Activated naive CD8-positive, alpha-beta T cell treated with anti-CD3 and anti-CD28 coated beads for 36 hours (primary cell): ENCODE measurements around the gene KYAT1. TPM values are rescaled to one million over a fixed set of nuclear protein-coding genes. Genes with fewer than 3 reads are reported as not detected.

Experiments
- DNase-seq: peaks from one replicate; pipeline ENCODE4 v3.0.0; 2021
- H3K27ac Mint-ChIP-seq: one replicate; pipeline ENCODE4 v1.8.0; 2022; ENCODE audit warnings: mild to moderate bottlenecking, moderate library complexity, mixed read lengths
- H3K27me3 Mint-ChIP-seq: one replicate; pipeline ENCODE4 v1.8.0; 2022; ENCODE audit warnings: mild to moderate bottlenecking, mixed read lengths
- H3K36me3 Mint-ChIP-seq: one replicate; pipeline ENCODE4 v1.8.0; 2021; ENCODE audit warnings: mild to moderate bottlenecking, mixed read lengths
- H3K4me1 Mint-ChIP-seq: one replicate; pipeline ENCODE4 v1.8.0; 2021; ENCODE audit warnings: mixed read lengths
- H3K4me3 Mint-ChIP-seq: one replicate; pipeline ENCODE4 v1.8.0; 2022; ENCODE audit warnings: mild to moderate bottlenecking, moderate library complexity, mixed read lengths
- H3K9me3 Mint-ChIP-seq: one replicate; pipeline ENCODE4 v1.8.0; 2022; ENCODE audit warnings: mixed read lengths
- total RNA-seq, 2 experiments: library from RNA; stranded (reverse); gene quantifications; one replicate each; pipeline ENCODE4 v1.2.3, GENCODE V29; 2021

The KYAT1 gene
- total RNA-seq, 2 experiments from 2014 or later: 7.4 to 9.4 TPM

- H3K27ac Mint-ChIP-seq: peak overlapping the region; percentile 30
- H3K36me3 Mint-ChIP-seq: peaks cover 22% of the 10 kb centered on the region
- no peaks in the 10 kb centered on the region for H3K27me3 Mint-ChIP-seq
- no peak overlapping the region for H3K4me3 Mint-ChIP-seq
- DNase-seq: no peak
- peaks cover 50% of the 10 kb centered on the region for H3K4me1 Mint-ChIP-seq
- H3K9me3 Mint-ChIP-seq: no peaks in the 10 kb centered on the region
Measured at GRCh38 chr9:128913048-128913900, 31.5 kb upstream of the KYAT1 start.

GRCh38 chr9:128912270-128912853, 30.6 kb upstream of the KYAT1 start:
- DNase-seq: no peak
- peaks cover 29% of the 10 kb centered on the region for H3K36me3 Mint-ChIP-seq
- peak overlapping the region; percentile 30 for H3K27ac Mint-ChIP-seq
- H3K27me3 Mint-ChIP-seq: no peaks in the 10 kb centered on the region
- H3K4me1 Mint-ChIP-seq: peaks cover 50% of the 10 kb centered on the region
- H3K4me3 Mint-ChIP-seq: no peak overlapping the region
- H3K9me3 Mint-ChIP-seq: no peaks in the 10 kb centered on the region

- H3K4me1 Mint-ChIP-seq: peaks cover 52% of the 10 kb centered on the region
- no peak for DNase-seq
- H3K36me3 Mint-ChIP-seq: peaks cover 31% of the 10 kb centered on the region
- H3K27ac Mint-ChIP-seq: no peak overlapping the region
- H3K27me3 Mint-ChIP-seq: no peaks in the 10 kb centered on the region
- H3K9me3 Mint-ChIP-seq: no peaks in the 10 kb centered on the region
- no peak overlapping the region for H3K4me3 Mint-ChIP-seq
Measured at GRCh38 chr9:128911529-128912035, 29.8 kb upstream of the KYAT1 start.

- H3K4me1 Mint-ChIP-seq: peaks cover 55% of the 10 kb centered on the region
- H3K27me3 Mint-ChIP-seq: no peaks in the 10 kb centered on the region
- H3K4me3 Mint-ChIP-seq: no peak overlapping the region
- H3K36me3 Mint-ChIP-seq: peaks cover 31% of the 10 kb centered on the region
- H3K27ac Mint-ChIP-seq: no peak overlapping the region
- DNase-seq: no peak
- no peaks in the 10 kb centered on the region for H3K9me3 Mint-ChIP-seq
Measured at GRCh38 chr9:128910906-128911305, 29.2 kb upstream of the KYAT1 start.

- Mint-ChIP-seq H3K27me3 (no peaks in the 10 kb centered on the region), H3K9me3 (no peaks in the 10 kb centered on the region), H3K4me3 (peak overlapping the region; percentile 25), H3K4me1 (peaks cover 56% of the 10 kb centered on the region), H3K36me3 (peaks cover 31% of the 10 kb centered on the region), H3K27ac (peak overlapping the region; percentile 72)
- DNase-seq: no peak
Measured at GRCh38 chr9:128909859-128910258, 28.1 kb upstream of the KYAT1 start.

- H3K27ac Mint-ChIP-seq: no peak overlapping the region
- peaks cover 31% of the 10 kb centered on the region for H3K36me3 Mint-ChIP-seq
- H3K4me1 Mint-ChIP-seq: peaks cover 55% of the 10 kb centered on the region
- no peak overlapping the region for H3K4me3 Mint-ChIP-seq
- H3K27me3 Mint-ChIP-seq: no peaks in the 10 kb centered on the region
- no peaks in the 10 kb centered on the region for H3K9me3 Mint-ChIP-seq
- DNase-seq: no peak
Measured at GRCh38 chr9:128908372-128908771, 26.6 kb upstream of the KYAT1 start.

GRCh38 chr9:128906741-128907140, 25.0 kb upstream of the KYAT1 start:
- no peak overlapping the region for H3K27ac Mint-ChIP-seq
- no peaks in the 10 kb centered on the region for H3K27me3 Mint-ChIP-seq
- no peaks in the 10 kb centered on the region for H3K9me3 Mint-ChIP-seq
- H3K4me3 Mint-ChIP-seq: no peak overlapping the region
- H3K4me1 Mint-ChIP-seq: peaks cover 55% of the 10 kb centered on the region
- DNase-seq: no peak
- H3K36me3 Mint-ChIP-seq: peaks cover 22% of the 10 kb centered on the region

GRCh38 chr9:128905964-128906363, 24.2 kb upstream of the KYAT1 start:
- Mint-ChIP-seq H3K27ac (no peak overlapping the region), H3K4me1 (peaks cover 52% of the 10 kb centered on the region), H3K9me3 (no peaks in the 10 kb centered on the region)

GRCh38 chr9:128903871-128904620, 22.3 kb upstream of the KYAT1 start:
- H3K27ac Mint-ChIP-seq: peak overlapping the region; percentile 54
- no peaks in the 10 kb centered on the region for H3K9me3 Mint-ChIP-seq
- H3K36me3 Mint-ChIP-seq: peaks cover 19% of the 10 kb centered on the region
- no peak for DNase-seq
- no peaks in the 10 kb centered on the region for H3K27me3 Mint-ChIP-seq
- no peak overlapping the region for H3K4me3 Mint-ChIP-seq
- H3K4me1 Mint-ChIP-seq: peaks cover 57% of the 10 kb centered on the region

More at GRCh38 chr9:128905964-128906363, 24.2 kb upstream of the KYAT1 start:
- no peaks in the 10 kb centered on the region for H3K27me3 Mint-ChIP-seq
- no peak for DNase-seq
- peaks cover 22% of the 10 kb centered on the region for H3K36me3 Mint-ChIP-seq
- H3K4me3 Mint-ChIP-seq: no peak overlapping the region

GRCh38 chr9:128903079-128903461, 21.3 kb upstream of the KYAT1 start:
- Mint-ChIP-seq H3K27me3 (no peaks in the 10 kb centered on the region), H3K9me3 (no peaks in the 10 kb centered on the region), H3K4me1 (peaks cover 63% of the 10 kb centered on the region), H3K36me3 (peaks cover 19% of the 10 kb centered on the region), H3K27ac (peak overlapping the region; percentile 94), H3K4me3 (peak overlapping the region; percentile 65)
- DNase-seq: no peak

- H3K27me3 Mint-ChIP-seq: no peaks in the 10 kb centered on the region
- peak overlapping the region; percentile 94 for H3K27ac Mint-ChIP-seq
- H3K36me3 Mint-ChIP-seq: peaks cover 19% of the 10 kb centered on the region
- H3K9me3 Mint-ChIP-seq: no peaks in the 10 kb centered on the region
- DNase-seq: peak; percentile 85
- peaks cover 67% of the 10 kb centered on the region for H3K4me1 Mint-ChIP-seq
- peak overlapping the region; percentile 65 for H3K4me3 Mint-ChIP-seq
Measured at GRCh38 chr9:128902351-128903078, 20.8 kb upstream of the KYAT1 start.

GRCh38 chr9:128901822-128902221, 20.1 kb upstream of the KYAT1 start:
- no peaks in the 10 kb centered on the region for H3K27me3 Mint-ChIP-seq
- peaks cover 67% of the 10 kb centered on the region for H3K4me1 Mint-ChIP-seq
- H3K36me3 Mint-ChIP-seq: peaks cover 17% of the 10 kb centered on the region
- peak overlapping the region; percentile 45 for H3K4me3 Mint-ChIP-seq
- no peak for DNase-seq
- H3K27ac Mint-ChIP-seq: peak overlapping the region; percentile 94
- no peaks in the 10 kb centered on the region for H3K9me3 Mint-ChIP-seq

- no peaks in the 10 kb centered on the region for H3K9me3 Mint-ChIP-seq
- no peaks in the 10 kb centered on the region for H3K27me3 Mint-ChIP-seq
- peak overlapping the region; percentile 94 for H3K27ac Mint-ChIP-seq
- no peak overlapping the region for H3K4me3 Mint-ChIP-seq
- H3K36me3 Mint-ChIP-seq: peaks cover 17% of the 10 kb centered on the region
- peaks cover 63% of the 10 kb centered on the region for H3K4me1 Mint-ChIP-seq
- DNase-seq: no peak
Measured at GRCh38 chr9:128901379-128901778, 19.6 kb upstream of the KYAT1 start.

GRCh38 chr9:128899566-128900322, 18.0 kb upstream of the KYAT1 start:
- Mint-ChIP-seq H3K4me3 (peak overlapping the region; percentile 68), H3K36me3 (peaks cover 21% of the 10 kb centered on the region), H3K27me3 (no peaks in the 10 kb centered on the region)

More at GRCh38 chr9:128899566-128900322, 18.0 kb upstream of the KYAT1 start:
- H3K27ac Mint-ChIP-seq: peak overlapping the region; percentile 89
- peaks cover 67% of the 10 kb centered on the region for H3K4me1 Mint-ChIP-seq
- DNase-seq: peak; percentile 35
- H3K9me3 Mint-ChIP-seq: no peaks in the 10 kb centered on the region
